ENCODE data around the gene OR7A5. TPM values are rescaled to one million over a fixed set of nuclear protein-coding genes. Genes with fewer than 3 reads are reported as not detected.
"Not testable (repeated sequence)": the region's sequence is repeated elsewhere in the genome, so short reads cannot be mapped to it uniquely, and the experiment has no call there.

Gene OR7A5
- total and polyA plus RNA-seq, 4 experiments from 2014 or later, result not detected

GRCh38 chr19:14809272-14810057, 25.5 kb downstream of the OR7A5 start:
- peaks cover 0 to 6% (median 4%) of the 10 kb centered on the region in 4 donors for H3K4me1 Mint-ChIP-seq
- H3K36me3 Mint-ChIP-seq, result no peaks in the 10 kb centered on the region
- H3K27ac Mint-ChIP-seq, result peak overlapping the region in 1 of 7 donors; percentile 24
- no peaks in the 10 kb centered on the region for H3K9me3 ChIP-seq (ENCODE audit: control insufficient read depth in 1 of 2, low read length in 2 of 2)
- no peaks in the 10 kb centered on the region for H3K36me3 ChIP-seq (ENCODE audit: insufficient read depth, low read length)
- H3K27me3 Mint-ChIP-seq, result peaks cover 2 to 12% of the 10 kb centered on the region in 2 donors
- no peak overlapping the region for H3K4me3 ChIP-seq (ENCODE audit: low read length in 2 of 2)
- no peaks in the 10 kb centered on the region for H3K4me1 ChIP-seq (ENCODE audit: insufficient read depth, low read length)
- no peaks in the 10 kb centered on the region for H3K9me3 Mint-ChIP-seq
- H3K27ac ChIP-seq (ENCODE audit: low read depth, low read length), result no peak overlapping the region
- H3K4me3 Mint-ChIP-seq, result no peak overlapping the region
- ChIA-PET POLR2A (ENCODE audit: partially characterized antibody) (no interaction called here), CTCF (ENCODE audit: partially characterized antibody) (no interaction called here)
- H3K27me3 ChIP-seq (ENCODE audit: insufficient read depth, low read length), result no peaks in the 10 kb centered on the region
- intact Hi-C loops (cut with micrococcal nuclease), result no loop called here
- no peak for DNase-seq

- CTCF ChIA-PET (ENCODE audit: partially characterized antibody), result no interaction called here
- POLR2A ChIA-PET (ENCODE audit: partially characterized antibody), result no interaction called here
- no peaks in the 10 kb centered on the region for H3K36me3 Mint-ChIP-seq
Measured at GRCh38 chr19:14804765-14805164, 30.2 kb downstream of the OR7A5 start.

GRCh38 chr19:14798760-14799159, 36.2 kb downstream of the OR7A5 start:
- no peaks in the 10 kb centered on the region for H3K4me1 ChIP-seq (ENCODE audit: insufficient read depth, low read length)
- no peak overlapping the region for H3K27ac ChIP-seq (ENCODE audit: low read depth, low read length)
- H3K27me3 Mint-ChIP-seq, result peaks cover 17 to 18% of the 10 kb centered on the region in 2 donors
- intact Hi-C loops (cut with micrococcal nuclease), result no loop called here
- CTCF ChIA-PET (ENCODE audit: partially characterized antibody), result no interaction called here
- no peaks in the 10 kb centered on the region for H3K4me1 Mint-ChIP-seq
- H3K36me3 Mint-ChIP-seq, result no peaks in the 10 kb centered on the region
- DNase-seq, result no peak
- POLR2A ChIA-PET (ENCODE audit: partially characterized antibody), result no interaction called here
- no peaks in the 10 kb centered on the region for H3K36me3 ChIP-seq (ENCODE audit: insufficient read depth, low read length)
- H3K4me3 ChIP-seq (ENCODE audit: low read length in 2 of 2), result no peak overlapping the region
- H3K27ac Mint-ChIP-seq, result no peak overlapping the region
- no peaks in the 10 kb centered on the region for H3K9me3 ChIP-seq (ENCODE audit: control insufficient read depth in 1 of 2, low read length in 2 of 2)
- no peaks in the 10 kb centered on the region for H3K27me3 ChIP-seq (ENCODE audit: insufficient read depth, low read length)
- no peak overlapping the region for H3K4me3 Mint-ChIP-seq
- H3K9me3 Mint-ChIP-seq, result peaks cover 0 to 4% (median 0%) of the 10 kb centered on the region in 8 donors

More at GRCh38 chr19:14804765-14805164, 30.2 kb downstream of the OR7A5 start:
- Mint-ChIP-seq H3K4me1 (peaks cover 0 to 6% (median 4%) of the 10 kb centered on the region in 4 donors), H3K27me3 (peaks cover 11 to 17% of the 10 kb centered on the region in 2 donors), H3K4me3 (no peak overlapping the region), H3K9me3 (no peaks in the 10 kb centered on the region), H3K27ac (no peak overlapping the region)
- Histone ChIP-seq H3K9me3 (ENCODE audit: control insufficient read depth in 1 of 2, low read length in 2 of 2) (no peaks in the 10 kb centered on the region), H3K36me3 (ENCODE audit: insufficient read depth, low read length) (no peaks in the 10 kb centered on the region), H3K4me1 (ENCODE audit: insufficient read depth, low read length) (no peaks in the 10 kb centered on the region), H3K27me3 (ENCODE audit: insufficient read depth, low read length) (no peaks in the 10 kb centered on the region), H3K27ac (ENCODE audit: low read depth, low read length) (no peak overlapping the region), H3K4me3 (ENCODE audit: low read length in 2 of 2) (no peak overlapping the region)
- intact Hi-C loops (cut with micrococcal nuclease), result no loop called here
- no peak for DNase-seq

GRCh38 chr19:14796021-14796420, 39.0 kb downstream of the OR7A5 start:
- peaks cover 13 to 14% of the 10 kb centered on the region in 2 donors for H3K27me3 Mint-ChIP-seq
- no peaks in the 10 kb centered on the region for H3K9me3 ChIP-seq (ENCODE audit: control insufficient read depth in 1 of 2, low read length in 2 of 2)
- no peak overlapping the region for H3K4me3 ChIP-seq (ENCODE audit: low read length in 2 of 2)
- intact Hi-C loops (cut with micrococcal nuclease), result no loop called here
- ChIA-PET CTCF (ENCODE audit: partially characterized antibody) (interaction anchor here (1.5 kb wide), 1 partner anchor 9 kb away, joined by 3 read pairs; no protein-coding TSS in a partner anchor), POLR2A (ENCODE audit: partially characterized antibody) (no interaction called here)
- no peaks in the 10 kb centered on the region for H3K4me1 Mint-ChIP-seq
- no peak overlapping the region for H3K4me3 Mint-ChIP-seq
- peaks cover 0 to 4% (median 0%) of the 10 kb centered on the region in 8 donors for H3K9me3 Mint-ChIP-seq
- no peak for DNase-seq
- H3K36me3 Mint-ChIP-seq, result no peaks in the 10 kb centered on the region
- no peak overlapping the region for H3K27ac Mint-ChIP-seq
- no peaks in the 10 kb centered on the region for H3K36me3 ChIP-seq (ENCODE audit: insufficient read depth, low read length)
- H3K27me3 ChIP-seq (ENCODE audit: insufficient read depth, low read length), result peaks cover 4% of the 10 kb centered on the region
- H3K4me1 ChIP-seq (ENCODE audit: insufficient read depth, low read length), result no peaks in the 10 kb centered on the region
- no peak overlapping the region for H3K27ac ChIP-seq (ENCODE audit: low read depth, low read length)

GRCh38 chr19:14795078-14795721, 39.8 kb downstream of the OR7A5 start:
- DNase-seq, result no peak
- no peak overlapping the region for H3K4me3 Mint-ChIP-seq
- Histone ChIP-seq H3K9me3 (ENCODE audit: control insufficient read depth in 1 of 2, low read length in 2 of 2) (no peaks in the 10 kb centered on the region), H3K4me1 (ENCODE audit: insufficient read depth, low read length) (no peaks in the 10 kb centered on the region), H3K27me3 (ENCODE audit: insufficient read depth, low read length) (peaks cover 4% of the 10 kb centered on the region), H3K36me3 (ENCODE audit: insufficient read depth, low read length) (no peaks in the 10 kb centered on the region), H3K4me3 (ENCODE audit: low read length in 2 of 2) (no peak overlapping the region), H3K27ac (ENCODE audit: low read depth, low read length) (no peak overlapping the region)
- peaks cover 11 to 12% of the 10 kb centered on the region in 2 donors for H3K27me3 Mint-ChIP-seq
- POLR2A ChIA-PET (ENCODE audit: partially characterized antibody), result no interaction called here
- intact Hi-C loops (cut with micrococcal nuclease), result no loop called here
- no peak overlapping the region for H3K27ac Mint-ChIP-seq
- peaks cover 0 to 4% (median 0%) of the 10 kb centered on the region in 8 donors for H3K9me3 Mint-ChIP-seq
- CTCF ChIA-PET (ENCODE audit: partially characterized antibody), result interaction anchor here (1.5 kb wide), 1 partner anchor 8 kb away, joined by 3 read pairs; no protein-coding TSS in a partner anchor
- no peaks in the 10 kb centered on the region for H3K36me3 Mint-ChIP-seq
- no peaks in the 10 kb centered on the region for H3K4me1 Mint-ChIP-seq

GRCh38 chr19:14792250-14792649, 42.7 kb downstream of the OR7A5 start:
- DNase-seq; H3K4me3 ChIP-seq (ENCODE audit: low read length in 2 of 2); H3K36me3 ChIP-seq (ENCODE audit: insufficient read depth, low read length); H3K4me1 ChIP-seq (ENCODE audit: insufficient read depth, low read length); H3K27ac ChIP-seq (ENCODE audit: low read depth, low read length); H3K36me3 Mint-ChIP-seq; H3K27me3 ChIP-seq (ENCODE audit: insufficient read depth, low read length); POLR2A ChIA-PET (ENCODE audit: partially characterized antibody); intact Hi-C loops (cut with micrococcal nuclease); H3K9me3 ChIP-seq (ENCODE audit: control insufficient read depth in 1 of 2, low read length in 2 of 2); H3K9me3 Mint-ChIP-seq; H3K4me1 Mint-ChIP-seq; CTCF ChIA-PET (ENCODE audit: partially characterized antibody); H3K4me3 Mint-ChIP-seq: not testable (repeated sequence)
- Mint-ChIP-seq H3K27me3 (peaks cover 10 to 11% of the 10 kb centered on the region in 2 donors), H3K27ac (peak overlapping the region in 1 of 7 donors; percentile 17)

GRCh38 chr19:14786421-14786851, 48.5 kb downstream of the OR7A5 start:
- Histone ChIP-seq H3K36me3 (ENCODE audit: insufficient read depth, low read length) (no peaks in the 10 kb centered on the region), H3K27ac (ENCODE audit: low read depth, low read length) (no peak overlapping the region), H3K4me1 (ENCODE audit: insufficient read depth, low read length) (peaks cover 14% of the 10 kb centered on the region), H3K4me3 (ENCODE audit: low read length in 2 of 2) (no peak overlapping the region), H3K27me3 (ENCODE audit: insufficient read depth, low read length) (no peaks in the 10 kb centered on the region), H3K9me3 (ENCODE audit: control insufficient read depth in 1 of 2, low read length in 2 of 2) (no peaks in the 10 kb centered on the region)
- intact Hi-C loops (cut with micrococcal nuclease), result no loop called here
- Mint-ChIP-seq H3K4me3 (peak overlapping the region in 1 of 8 donors; percentile 58), H3K27ac (no peak overlapping the region), H3K27me3 (peaks cover 13 to 17% of the 10 kb centered on the region in 2 donors), H3K9me3 (peaks cover 0 to 9% (median 0%) of the 10 kb centered on the region in 8 donors), H3K36me3 (no peaks in the 10 kb centered on the region), H3K4me1 (peaks cover 6 to 21% (median 13%) of the 10 kb centered on the region in 4 donors)
- CTCF ChIA-PET (ENCODE audit: partially characterized antibody), result interaction anchor here (0.6 to 1.7 kb wide), 3 partner anchors 9 to 255 kb away, joined by 3 to 5 read pairs (median 4); no protein-coding TSS in a partner anchor
- POLR2A ChIA-PET (ENCODE audit: partially characterized antibody), result no interaction called here
- no peak for DNase-seq

Measured in CD4-positive, alpha-beta memory T cell (primary cell).